HEK293 (cell line): ENCODE measurements around the gene PPT2.

ENCODE experiments used
- CTCF ChIA-PET: fragments of 350-600 bp; formaldehyde crosslinking; extraction: SDS; loops from one replicate; lab custom pipeline; 2021; ENCODE audit warnings: antibody characterized with exemption; lab: Yijun Ruan, JAX
- POLR2A ChIA-PET: fragments of 300-600 bp; formaldehyde crosslinking; extraction: SDS; loops from one replicate; lab custom pipeline; 2020; ENCODE audit warnings: antibody characterized with exemption, inconsistent platforms; lab: Yijun Ruan, JAX
- H3K27ac ChIP-seq: fragments of 200-500 bp; sonication (Bioruptor generic); 2 replicates; pipeline ENCODE4 v1.5.1; 2014; ENCODE audit warnings: low read depth, low read length, control low read depth, inconsistent platforms; ENCODE audit errors: extremely low read depth
- H3K36me3 ChIP-seq, 2 experiments: fragments of 200-500 bp in 1 of 2; sonication (Bioruptor generic) in 1 of 2; 1 replicate in 1 of 2; 2 replicates in 1 of 2; pipeline ENCODE4 v1.5.1; 2014 to 2017; ENCODE audit warnings: inconsistent platforms in 2 of 2, low read length in 2 of 2; ENCODE audit not compliant: control insufficient read depth in 2 of 2, insufficient read depth in 1 of 2
- H3K4me1 ChIP-seq: fragments of 200-500 bp; sonication (Bioruptor generic); 2 replicates; pipeline ENCODE4 v1.5.1; 2014; ENCODE audit warnings: mild to moderate bottlenecking, low read length, inconsistent platforms; ENCODE audit not compliant: control insufficient read depth, insufficient read depth
- H3K4me3 ChIP-seq: 2 replicates; pipeline ENCODE4 v1.5.1; 2011; ENCODE audit warnings: low read depth, mild to moderate bottlenecking, control low read depth, low read length, moderate library complexity
- H3K9me3 ChIP-seq: fragments of 200-500 bp; sonication (Bioruptor generic); 2 replicates; pipeline ENCODE4 v1.5.1; 2014; ENCODE audit warnings: low read depth, low read length, inconsistent platforms; ENCODE audit not compliant: control insufficient read depth, insufficient read depth
- CTCF ChIP-seq: fragments of 450-650 bp; formaldehyde crosslinking; IDR thresholded peaks from 2 replicates; pipeline ENCODE4 v1.5.1; 2016; ENCODE audit warnings: missing biosample characterization, missing genetic modification characterization
- KLF7 ChIP-seq: fragments of 450-650 bp; formaldehyde crosslinking; IDR thresholded peaks from 2 replicates; pipeline ENCODE4 v1.5.1; 2016; ENCODE audit warnings: missing biosample characterization, missing genetic modification characterization, borderline replicate concordance
- MZF1 ChIP-seq: fragments of 450-650 bp; formaldehyde crosslinking; IDR thresholded peaks from 2 replicates; pipeline ENCODE4 v1.5.1; 2017; ENCODE audit warnings: missing biosample characterization, missing genetic modification characterization, borderline replicate concordance
- SP3 ChIP-seq: fragments of 450-650 bp; formaldehyde crosslinking; IDR thresholded peaks from 2 replicates; pipeline ENCODE4 v1.5.1; 2016; ENCODE audit warnings: missing biosample characterization, missing genetic modification characterization
- WT1 ChIP-seq: fragments of 450-650 bp; formaldehyde crosslinking; IDR thresholded peaks from 2 replicates; pipeline ENCODE4 v1.5.1; 2016; ENCODE audit warnings: missing biosample characterization, missing genetic modification characterization
- ZBTB17 ChIP-seq: fragments of 450-650 bp; formaldehyde crosslinking; IDR thresholded peaks from 2 replicates; pipeline ENCODE4 v1.5.1; 2016; ENCODE audit warnings: missing biosample characterization, missing genetic modification characterization
- ZEB2 ChIP-seq: fragments of 450-650 bp; formaldehyde crosslinking; IDR thresholded peaks from 2 replicates; pipeline ENCODE4 v1.5.1; 2016; ENCODE audit warnings: missing biosample characterization, missing genetic modification characterization
- ZNF132 ChIP-seq: fragments of 450-650 bp; formaldehyde crosslinking; IDR thresholded peaks from 2 replicates; pipeline ENCODE4 v1.5.1; 2017; ENCODE audit warnings: missing biosample characterization, missing genetic modification characterization, borderline replicate concordance
- ZNF174 ChIP-seq: fragments of 450-650 bp; formaldehyde crosslinking; IDR thresholded peaks from 2 replicates; pipeline ENCODE4 v1.5.0; 2017; ENCODE audit warnings: missing biosample characterization, mild to moderate bottlenecking, missing genetic modification characterization
- ZNF23 ChIP-seq: fragments of 450-650 bp; formaldehyde crosslinking; IDR thresholded peaks from 2 replicates; pipeline ENCODE4 v1.5.1; 2016; ENCODE audit warnings: missing biosample characterization, missing genetic modification characterization, borderline replicate concordance
- ZNF292 ChIP-seq: fragments of 450-650 bp; formaldehyde crosslinking; IDR thresholded peaks from 2 replicates; pipeline ENCODE4 v1.5.1; 2016; ENCODE audit warnings: low read depth, missing biosample characterization, missing genetic modification characterization, borderline replicate concordance
- ZNF354C ChIP-seq: fragments of 450-650 bp; formaldehyde crosslinking; IDR thresholded peaks from 2 replicates; pipeline ENCODE4 v1.5.1; 2016; ENCODE audit warnings: missing biosample characterization, missing genetic modification characterization, low read depth, borderline replicate concordance
- ZNF404 ChIP-seq: fragments of 450-650 bp; formaldehyde crosslinking; IDR thresholded peaks from 2 replicates; pipeline ENCODE4 v1.5.1; 2017; ENCODE audit warnings: missing biosample characterization, missing genetic modification characterization
- ZNF426 ChIP-seq: fragments of 450-650 bp; formaldehyde crosslinking; IDR thresholded peaks from 2 replicates; pipeline ENCODE4 v1.5.1; 2017; ENCODE audit warnings: missing biosample characterization, missing genetic modification characterization, mild to moderate bottlenecking, inconsistent platforms, moderate library complexity
- ZNF544 ChIP-seq: fragments of 450-650 bp; formaldehyde crosslinking; IDR thresholded peaks from 2 replicates; pipeline ENCODE4 v1.5.0; 2017; ENCODE audit warnings: missing biosample characterization, missing genetic modification characterization
- ZNF548 ChIP-seq: fragments of 450-650 bp; formaldehyde crosslinking; IDR thresholded peaks from 2 replicates; pipeline ENCODE4 v1.5.1; 2016; ENCODE audit warnings: missing biosample characterization, missing genetic modification characterization
- ZNF600 ChIP-seq: fragments of 450-650 bp; formaldehyde crosslinking; IDR thresholded peaks from 2 replicates; pipeline ENCODE4 v1.5.1; 2016; ENCODE audit warnings: missing biosample characterization, missing genetic modification characterization
- ZNF707 ChIP-seq: fragments of 450-650 bp; formaldehyde crosslinking; IDR thresholded peaks from 2 replicates; pipeline ENCODE4 v1.5.1; 2016; ENCODE audit warnings: missing biosample characterization, missing genetic modification characterization
- ZNF785 ChIP-seq: fragments of 450-650 bp; formaldehyde crosslinking; IDR thresholded peaks from 2 replicates; pipeline ENCODE4 v1.5.1; 2016; ENCODE audit warnings: missing biosample characterization, missing genetic modification characterization
- ZXDB ChIP-seq: fragments of 450-650 bp; formaldehyde crosslinking; IDR thresholded peaks from 2 replicates; pipeline ENCODE4 v1.5.1; 2016; ENCODE audit warnings: missing biosample characterization, missing genetic modification characterization
- TF ChIP-seq, protein P1 (sequence below): fragments of 450-650 bp; formaldehyde crosslinking; IDR thresholded peaks from 2 replicates; pipeline ENCODE4 v1.5.1; 2016; ENCODE audit warnings: missing biosample characterization, missing genetic modification characterization
- TF ChIP-seq, protein P2 (sequence below): fragments of 450-650 bp; formaldehyde crosslinking; IDR thresholded peaks from 2 replicates; pipeline ENCODE4 v1.5.1; 2016; ENCODE audit warnings: missing biosample characterization, missing genetic modification characterization

The PPT2 gene

DNA sequence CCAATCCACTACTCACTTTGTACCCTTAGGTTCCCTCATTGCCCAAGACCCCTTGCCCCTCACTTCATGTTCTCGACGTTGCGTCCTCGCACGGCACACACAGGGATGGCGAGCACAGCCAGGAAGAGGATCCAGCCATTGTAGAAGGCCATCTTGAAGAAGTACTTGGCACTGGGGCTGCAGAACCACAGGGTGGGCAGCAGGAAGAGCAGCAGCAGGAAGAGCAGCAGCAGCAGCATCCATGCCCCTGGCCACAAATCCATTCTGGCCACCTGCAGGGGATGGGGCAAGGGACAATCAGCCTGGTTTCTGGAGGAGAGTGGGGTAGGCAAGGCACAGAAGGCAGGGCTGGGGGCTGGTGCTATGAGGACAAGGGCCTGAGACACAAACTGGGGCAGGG lies 17.3 kb downstream of the PPT2 start:
- TF ChIP-seq ZNF23 (tag by site-specific recombination), result no peak
- no peak for TF ChIP-seq ZNF785
- TF ChIP-seq MZF1 (tag by site-specific recombination), result no peak
- TF ChIP-seq ZNF544, result no peak
- no peak for TF ChIP-seq ZXDB
- no peak for TF ChIP-seq ZNF292 (tag by site-specific recombination)
- TF ChIP-seq, protein P1, sequence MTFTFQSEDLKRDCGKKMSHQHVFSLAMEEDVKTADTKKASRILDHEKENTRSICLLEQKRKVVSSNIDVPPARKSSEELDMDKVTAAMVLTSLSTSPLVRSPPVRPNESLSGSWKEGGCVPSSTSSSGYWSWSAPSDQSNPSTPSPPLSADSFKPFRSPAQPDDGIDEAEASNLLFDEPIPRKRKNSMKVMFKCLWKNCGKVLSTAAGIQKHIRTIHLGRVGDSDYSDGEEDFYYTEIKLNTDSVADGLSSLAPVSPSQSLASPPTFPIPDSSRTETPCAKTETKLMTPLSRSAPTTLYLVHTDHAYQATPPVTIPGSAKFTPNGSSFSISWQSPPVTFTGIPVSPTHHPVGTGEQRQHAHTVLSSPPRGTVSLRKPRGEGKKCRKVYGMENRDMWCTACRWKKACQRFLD (tag by site-specific recombination), result no peak
- TF ChIP-seq ZNF132, result no peak
- TF ChIP-seq ZBTB17 (tag by site-specific recombination), result no peak
- no peak for TF ChIP-seq ZNF707
- TF ChIP-seq ZNF174 (tag by site-specific recombination), result no peak
- no peak for TF ChIP-seq SP3
- no peak for TF ChIP-seq ZNF404 (tag by site-specific recombination)
- TF ChIP-seq, protein P2, sequence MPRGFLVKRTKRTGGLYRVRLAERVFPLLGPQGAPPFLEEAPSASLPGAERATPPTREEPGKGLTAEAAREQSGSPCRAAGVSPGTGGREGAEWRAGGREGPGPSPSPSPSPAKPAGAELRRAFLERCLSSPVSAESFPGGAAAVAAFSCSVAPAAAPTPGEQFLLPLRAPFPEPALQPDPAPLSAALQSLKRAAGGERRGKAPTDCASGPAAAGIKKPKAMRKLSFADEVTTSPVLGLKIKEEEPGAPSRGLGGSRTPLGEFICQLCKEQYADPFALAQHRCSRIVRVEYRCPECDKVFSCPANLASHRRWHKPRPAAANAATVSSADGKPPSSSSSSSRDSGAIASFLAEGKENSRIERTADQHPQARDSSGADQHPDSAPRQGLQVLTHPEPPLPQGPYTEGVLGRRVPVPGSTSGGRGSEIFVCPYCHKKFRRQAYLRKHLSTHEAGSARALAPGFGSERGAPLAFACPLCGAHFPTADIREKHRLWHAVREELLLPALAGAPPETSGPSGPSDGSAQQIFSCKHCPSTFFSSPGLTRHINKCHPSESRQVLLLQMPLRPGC (tag by site-specific recombination), result no peak
- TF ChIP-seq ZEB2 (tag by site-specific recombination), result no peak
- no peak for TF ChIP-seq ZNF548 (tag by site-specific recombination)
- no peak for TF ChIP-seq KLF7 (tag by site-specific recombination)
- no peak for TF ChIP-seq CTCF (tag by site-specific recombination)
- no peak for TF ChIP-seq ZNF354C
- no peak overlapping the region for H3K27ac ChIP-seq
- ChIA-PET POLR2A (interaction anchor here (0.6 kb wide), 1 partner anchor 41 kb away, joined by 5 read pairs; no protein-coding TSS in a partner anchor), CTCF (no interaction called here)
- H3K9me3 ChIP-seq, result no peaks in the 10 kb centered on the region
- no peak overlapping the region for H3K4me3 ChIP-seq
- peaks cover 1% of the 10 kb centered on the region for H3K4me1 ChIP-seq
- peaks cover 15 to 62% of the 10 kb centered on the region in 2 experiments; a peak in 2 of 3 replicates for H3K36me3 ChIP-seq

DNA sequence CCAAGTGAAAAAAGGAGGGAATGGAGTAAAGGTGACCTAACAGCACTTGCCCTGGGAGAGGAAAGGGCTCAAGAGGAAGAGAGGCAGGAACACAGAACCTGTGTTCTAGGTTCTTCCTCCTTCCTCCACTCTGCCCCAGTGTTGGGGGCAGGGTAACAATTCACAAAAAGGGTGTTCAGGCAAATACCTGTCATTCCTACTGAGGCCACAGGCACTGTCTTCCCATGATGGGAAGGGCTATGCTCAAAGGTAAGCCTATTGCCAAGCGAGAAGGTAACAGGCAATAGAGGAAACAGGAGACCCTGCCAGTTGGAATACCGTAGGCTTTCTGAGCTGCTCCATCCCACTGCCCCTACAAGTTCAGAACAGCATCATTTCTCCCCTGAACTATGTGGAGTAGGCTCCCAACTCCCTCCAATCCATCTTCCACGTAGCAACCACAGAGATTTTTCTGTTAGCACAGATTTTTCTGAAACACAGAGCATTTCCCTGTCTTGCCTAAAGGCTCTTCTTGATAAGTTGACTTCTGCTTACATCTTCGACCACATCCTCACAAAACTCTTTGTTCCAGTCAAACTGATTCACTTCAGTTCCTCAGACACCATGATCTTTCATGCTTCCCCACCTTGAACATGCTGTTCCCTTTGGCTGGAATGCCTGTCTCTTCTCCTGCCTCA lies 19.2 kb downstream of the PPT2 start:
- H3K4me3 ChIP-seq, result no peak overlapping the region
- CTCF ChIA-PET, result interaction anchor here (0.7 to 1.0 kb wide), 2 partner anchors 32 to 56 kb away, joined by 3 to 5 read pairs; no protein-coding TSS in a partner anchor
- peaks cover 15 to 42% of the 10 kb centered on the region in 2 experiments; a peak in 2 of 3 replicates for H3K36me3 ChIP-seq
- H3K9me3 ChIP-seq, result no peaks in the 10 kb centered on the region
- POLR2A ChIA-PET, result no interaction called here
- H3K4me1 ChIP-seq, result peaks cover 7% of the 10 kb centered on the region
- H3K27ac ChIP-seq, result no peak overlapping the region
- 0 out of 2 replicates have a peak, but pooled peaks have one; percentile 12 for TF ChIP-seq ZNF600
- no peak for TF ChIP-seq WT1 (tag by site-specific recombination)
- no peak for TF ChIP-seq ZNF426
